K562 (cell line): ENCODE measurements around the gene PPP1CC. TPM values are rescaled to one million over a fixed set of nuclear protein-coding genes. Genes with fewer than 3 reads are reported as not detected.

Experiments used
- KDM1A ChIP-seq, 2 experiments: fragments of 450-650 bp; IDR thresholded peaks; 2 replicates each; pipeline ENCODE4 v1.6.1; 2016; ENCODE audit warnings: mild to moderate bottlenecking in 2 of 2
- NR4A1 ChIP-seq, 2 experiments: fragments of 250-450 bp in 1 of 2; fragments of 450-650 bp in 1 of 2; sonication (Bioruptor Pico) in 1 of 2; IDR thresholded peaks; 2 replicates each; pipeline versions ENCODE4 v1.4.0 to v1.6.1; 2016 to 2020; ENCODE audit warnings: mild to moderate bottlenecking in 2 of 2, missing compliant biosample characterization in 1 of 2, missing genetic modification characterization in 1 of 2, moderate library complexity in 1 of 2
- PHF8 ChIP-seq: fragments of 200-600 bp; sonication (generic); IDR thresholded peaks from 2 replicates; pipeline ENCODE4 v1.6.1; 2012; ENCODE audit warnings: mixed run types, mild to moderate bottlenecking, inconsistent platforms, low read length, moderate library complexity, borderline replicate concordance
- polyA plus RNA-seq, 8 experiments: library from polyadenylated mRNA; depleted of rRNA in 4 of 8; stranded (reverse) in 5 of 8; unstranded in 3 of 8; fragments of >200 nt; fragmentation: Nextera tagmentation in 2 of 8; fragmentation: Illumina TruSeq in 1 of 8; extraction: Ambion mirVana in 2 of 8; extraction: Trizol in 1 of 8; gene quantifications; 2 replicates each; pipeline versions ENCODE4 v1.2.1 to v1.2.3, GENCODE V29; 2011 to 2014; ENCODE audit warnings: inconsistent platforms in 1 of 8, missing spikeins in 1 of 8
- total RNA-seq, 7 experiments: library from RNA; depleted of rRNA in 6 of 7; stranded (reverse); fragments of >200 nt in 6 of 7; fragmentation: Illumina TruSeq in 2 of 7; extraction: Trizol in 2 of 7; gene quantifications; 2 replicates each; pipeline versions ENCODE4 v1.2.1 to v1.2.3, GENCODE V29; 2011 to 2021; ENCODE audit warnings: low replicate concordance in 1 of 7
- TF ChIP-seq, protein P1 (sequence below): fragments of 200-400 bp; formaldehyde crosslinking; IDR thresholded peaks from 2 replicates; pipeline ENCODE4 v1.6.1; 2017; ENCODE audit warnings: mild to moderate bottlenecking, low read depth, low read length, moderate library complexity
- TF ChIP-seq, protein P2 (sequence below): fragments of 150-350 bp; conservative IDR thresholded peaks from 2 replicates; pipeline ENCODE4 v1.6.1; 2014; ENCODE audit warnings: low read length
- TF ChIP-seq, protein P3 (sequence below): fragments of 250-450 bp; sonication (Bioruptor Pico); IDR thresholded peaks from 2 replicates; pipeline ENCODE4 v1.8.0; 2021; ENCODE audit warnings: moderate library complexity, mild to moderate bottlenecking, inconsistent platforms
- TF ChIP-seq, protein P4 (sequence below): fragments of 200-800 bp; sonication (Bioruptor generic); IDR thresholded peaks from 2 replicates; pipeline ENCODE4 v1.6.1; 2017; ENCODE audit warnings: missing genetic modification characterization, missing compliant biosample characterization

The PPP1CC gene
- total and polyA plus RNA-seq, 9 of the 15 experiments (the other 6 are each of a cell fraction or from before 2014, with no cell fraction given): 67.4 to 286 (median 195) TPM

DNA sequence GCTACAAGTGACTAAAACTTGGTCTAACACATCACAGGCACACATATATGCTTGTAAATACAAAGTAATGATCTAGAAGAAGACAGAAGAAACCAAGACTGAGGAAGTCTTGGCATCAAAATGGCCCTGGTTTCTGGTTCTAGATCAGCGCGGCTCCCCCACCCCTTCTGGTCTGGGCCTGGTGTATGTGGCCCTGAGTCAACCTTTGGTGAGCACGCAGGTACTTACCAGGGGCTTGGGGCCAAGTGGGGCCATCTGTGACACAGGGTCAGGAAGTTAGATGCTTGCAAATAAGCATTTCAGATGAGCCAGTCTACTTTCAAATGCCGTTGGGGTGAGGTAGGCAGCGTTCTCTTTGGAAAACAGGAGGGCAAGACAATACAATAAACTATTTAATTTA is 40.6 kb downstream of the PPP1CC start (continued):
- TF ChIP-seq, protein P1, sequence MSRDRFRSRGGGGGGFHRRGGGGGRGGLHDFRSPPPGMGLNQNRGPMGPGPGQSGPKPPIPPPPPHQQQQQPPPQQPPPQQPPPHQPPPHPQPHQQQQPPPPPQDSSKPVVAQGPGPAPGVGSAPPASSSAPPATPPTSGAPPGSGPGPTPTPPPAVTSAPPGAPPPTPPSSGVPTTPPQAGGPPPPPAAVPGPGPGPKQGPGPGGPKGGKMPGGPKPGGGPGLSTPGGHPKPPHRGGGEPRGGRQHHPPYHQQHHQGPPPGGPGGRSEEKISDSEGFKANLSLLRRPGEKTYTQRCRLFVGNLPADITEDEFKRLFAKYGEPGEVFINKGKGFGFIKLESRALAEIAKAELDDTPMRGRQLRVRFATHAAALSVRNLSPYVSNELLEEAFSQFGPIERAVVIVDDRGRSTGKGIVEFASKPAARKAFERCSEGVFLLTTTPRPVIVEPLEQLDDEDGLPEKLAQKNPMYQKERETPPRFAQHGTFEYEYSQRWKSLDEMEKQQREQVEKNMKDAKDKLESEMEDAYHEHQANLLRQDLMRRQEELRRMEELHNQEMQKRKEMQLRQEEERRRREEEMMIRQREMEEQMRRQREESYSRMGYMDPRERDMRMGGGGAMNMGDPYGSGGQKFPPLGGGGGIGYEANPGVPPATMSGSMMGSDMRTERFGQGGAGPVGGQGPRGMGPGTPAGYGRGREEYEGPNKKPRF: no peak
- TF ChIP-seq, protein P2, sequence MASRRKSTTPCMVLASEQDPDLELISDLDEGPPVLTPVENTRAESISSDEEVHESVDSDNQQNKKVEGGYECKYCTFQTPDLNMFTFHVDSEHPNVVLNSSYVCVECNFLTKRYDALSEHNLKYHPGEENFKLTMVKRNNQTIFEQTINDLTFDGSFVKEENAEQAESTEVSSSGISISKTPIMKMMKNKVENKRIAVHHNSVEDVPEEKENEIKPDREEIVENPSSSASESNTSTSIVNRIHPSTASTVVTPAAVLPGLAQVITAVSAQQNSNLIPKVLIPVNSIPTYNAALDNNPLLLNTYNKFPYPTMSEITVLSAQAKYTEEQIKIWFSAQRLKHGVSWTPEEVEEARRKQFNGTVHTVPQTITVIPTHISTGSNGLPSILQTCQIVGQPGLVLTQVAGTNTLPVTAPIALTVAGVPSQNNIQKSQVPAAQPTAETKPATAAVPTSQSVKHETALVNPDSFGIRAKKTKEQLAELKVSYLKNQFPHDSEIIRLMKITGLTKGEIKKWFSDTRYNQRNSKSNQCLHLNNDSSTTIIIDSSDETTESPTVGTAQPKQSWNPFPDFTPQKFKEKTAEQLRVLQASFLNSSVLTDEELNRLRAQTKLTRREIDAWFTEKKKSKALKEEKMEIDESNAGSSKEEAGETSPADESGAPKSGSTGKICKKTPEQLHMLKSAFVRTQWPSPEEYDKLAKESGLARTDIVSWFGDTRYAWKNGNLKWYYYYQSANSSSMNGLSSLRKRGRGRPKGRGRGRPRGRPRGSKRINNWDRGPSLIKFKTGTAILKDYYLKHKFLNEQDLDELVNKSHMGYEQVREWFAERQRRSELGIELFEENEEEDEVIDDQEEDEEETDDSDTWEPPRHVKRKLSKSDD: no peak
- TF ChIP-seq KDM1A (IDR thresholded peaks at IDR 0.05) (no peak), PHF8 (no peak), NR4A1 (CRISPR knock-in tag; IDR thresholded peaks at IDR 0.05) (no peak), NR4A1 (tag; IDR thresholded peaks at IDR 0.05) (no peak)
- TF ChIP-seq, protein P3, sequence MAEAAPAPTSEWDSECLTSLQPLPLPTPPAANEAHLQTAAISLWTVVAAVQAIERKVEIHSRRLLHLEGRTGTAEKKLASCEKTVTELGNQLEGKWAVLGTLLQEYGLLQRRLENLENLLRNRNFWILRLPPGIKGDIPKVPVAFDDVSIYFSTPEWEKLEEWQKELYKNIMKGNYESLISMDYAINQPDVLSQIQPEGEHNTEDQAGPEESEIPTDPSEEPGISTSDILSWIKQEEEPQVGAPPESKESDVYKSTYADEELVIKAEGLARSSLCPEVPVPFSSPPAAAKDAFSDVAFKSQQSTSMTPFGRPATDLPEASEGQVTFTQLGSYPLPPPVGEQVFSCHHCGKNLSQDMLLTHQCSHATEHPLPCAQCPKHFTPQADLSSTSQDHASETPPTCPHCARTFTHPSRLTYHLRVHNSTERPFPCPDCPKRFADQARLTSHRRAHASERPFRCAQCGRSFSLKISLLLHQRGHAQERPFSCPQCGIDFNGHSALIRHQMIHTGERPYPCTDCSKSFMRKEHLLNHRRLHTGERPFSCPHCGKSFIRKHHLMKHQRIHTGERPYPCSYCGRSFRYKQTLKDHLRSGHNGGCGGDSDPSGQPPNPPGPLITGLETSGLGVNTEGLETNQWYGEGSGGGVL (CRISPR knock-in tag): no peak
- TF ChIP-seq, protein P4, sequence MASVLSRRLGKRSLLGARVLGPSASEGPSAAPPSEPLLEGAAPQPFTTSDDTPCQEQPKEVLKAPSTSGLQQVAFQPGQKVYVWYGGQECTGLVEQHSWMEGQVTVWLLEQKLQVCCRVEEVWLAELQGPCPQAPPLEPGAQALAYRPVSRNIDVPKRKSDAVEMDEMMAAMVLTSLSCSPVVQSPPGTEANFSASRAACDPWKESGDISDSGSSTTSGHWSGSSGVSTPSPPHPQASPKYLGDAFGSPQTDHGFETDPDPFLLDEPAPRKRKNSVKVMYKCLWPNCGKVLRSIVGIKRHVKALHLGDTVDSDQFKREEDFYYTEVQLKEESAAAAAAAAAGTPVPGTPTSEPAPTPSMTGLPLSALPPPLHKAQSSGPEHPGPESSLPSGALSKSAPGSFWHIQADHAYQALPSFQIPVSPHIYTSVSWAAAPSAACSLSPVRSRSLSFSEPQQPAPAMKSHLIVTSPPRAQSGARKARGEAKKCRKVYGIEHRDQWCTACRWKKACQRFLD (CRISPR knock-in tag): no peak
- TF ChIP-seq, all 486 proteins: peak for 0
